Measurements from ENCODE around the gene MSMP. TPM values are rescaled to one million over a fixed set of nuclear protein-coding genes. Genes with fewer than 3 reads are reported as not detected.

The MSMP gene
- total RNA-seq: 8.5 and 23.2 TPM in 2 replicates

GRCh38 chr9:35754264-35754663, at the start of gene MSMP:
TSS of gene MSMP (minus strand) at chr9:35754276. CDS start at chr9:35754129, 147 bp downstream.
- DNase-seq (ENCODE audit: low read depth, low spot score): no peak

GRCh38 chr9:35801328-35802128, 47.5 kb upstream of the MSMP start:
- no peak for DNase-seq (ENCODE audit: low read depth, low spot score)

- DNase-seq (ENCODE audit: low read depth, low spot score): no peak
These were observed 46.5 kb upstream of the MSMP start for GRCh38 chr9:35800530-35800929.

GRCh38 chr9:35798658-35799374, 44.7 kb upstream of the MSMP start:
- no peak for DNase-seq (ENCODE audit: low read depth, low spot score)

- DNase-seq (ENCODE audit: low read depth, low spot score): no peak
These were observed 43.4 kb upstream of the MSMP start for GRCh38 chr9:35797311-35798109.

DNA sequence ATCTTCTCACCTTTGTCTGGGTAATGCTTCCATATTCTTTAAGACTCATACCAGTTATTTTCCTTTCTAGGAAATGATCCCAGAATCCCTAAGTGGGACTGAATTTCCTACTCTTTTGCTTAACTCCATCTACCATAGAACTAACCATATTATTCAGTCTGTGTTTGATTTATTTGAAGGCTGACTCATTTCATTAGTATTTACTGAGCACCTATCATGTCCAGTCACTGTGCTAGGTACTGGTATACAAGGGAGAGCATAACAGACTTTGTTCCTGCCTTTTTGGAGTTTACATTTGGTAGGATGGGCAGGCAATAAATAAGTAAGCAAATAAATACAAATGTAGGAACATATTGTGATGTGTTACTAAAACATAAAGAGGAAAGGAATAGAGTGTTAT, 41.6 kb upstream of the MSMP start:
- no peak for DNase-seq (ENCODE audit: low read depth, low spot score)

DNA sequence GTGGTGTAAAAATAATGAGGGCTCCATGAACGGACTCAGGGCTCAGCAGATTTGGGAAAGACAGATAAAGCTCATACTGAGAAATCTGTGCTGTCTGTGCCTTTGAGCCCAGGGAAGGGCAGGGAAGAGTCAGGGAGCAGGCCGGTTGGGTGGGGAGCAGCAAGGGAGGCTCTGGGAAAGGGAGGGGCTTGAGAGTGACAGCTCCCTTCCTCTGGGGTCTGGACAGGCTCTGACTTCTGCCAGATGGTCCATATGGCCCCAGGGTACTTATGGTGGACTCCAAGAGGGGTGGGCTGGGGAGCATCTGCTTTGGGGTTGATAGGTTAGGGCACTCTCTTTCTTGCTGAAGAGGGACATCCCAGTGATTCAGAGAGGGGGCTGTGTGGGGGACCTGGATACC, 39.4 kb upstream of the MSMP start:
- DNase-seq (ENCODE audit: low read depth, low spot score): no peak

- DNase-seq (ENCODE audit: low read depth, low spot score): no peak
These were observed 38.8 kb upstream of the MSMP start for GRCh38 chr9:35792826-35793225.

DNA sequence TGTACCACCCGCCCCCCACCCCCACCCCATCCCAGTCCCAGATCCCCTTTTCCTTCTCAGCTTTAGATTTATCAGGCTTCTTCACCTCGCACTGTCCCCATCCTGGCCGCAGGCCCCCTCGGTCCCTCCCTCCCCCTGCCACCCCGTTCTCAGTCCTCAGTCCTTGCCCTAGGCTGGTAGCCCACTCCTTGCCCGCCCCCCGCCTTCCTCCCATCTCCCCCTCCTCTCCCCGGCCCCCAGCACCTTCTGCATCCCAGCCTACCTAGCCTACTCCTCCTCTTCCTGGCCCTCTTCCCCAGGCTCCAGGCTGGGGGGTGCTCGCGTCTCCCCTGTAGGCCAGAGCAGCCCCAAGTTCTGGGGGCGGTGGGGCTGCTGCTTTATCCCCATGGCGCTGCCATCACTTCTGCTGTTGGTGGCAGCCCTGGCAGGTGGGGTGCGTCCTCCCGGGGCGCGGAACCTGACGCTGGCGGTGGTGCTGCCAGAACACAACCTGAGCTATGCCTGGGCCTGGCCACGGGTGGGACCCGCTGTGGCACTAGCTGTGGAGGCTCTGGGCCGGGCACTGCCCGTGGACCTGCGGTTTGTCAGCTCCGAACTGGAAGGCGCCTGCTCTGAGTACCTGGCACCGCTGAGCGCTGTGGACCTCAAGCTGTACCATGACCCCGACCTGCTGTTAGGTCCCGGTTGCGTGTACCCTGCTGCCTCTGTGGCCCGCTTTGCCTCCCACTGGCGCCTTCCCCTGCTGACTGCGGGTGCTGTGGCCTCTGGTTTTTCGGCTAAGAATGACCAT, 38.1 kb upstream of the MSMP start:
- DNase-seq (ENCODE audit: low read depth, low spot score): no peak

- DNase-seq (ENCODE audit: low read depth, low spot score): no peak
These were observed 37.3 kb upstream of the MSMP start, which contains the start of gene NPR2 for GRCh38 chr9:35791297-35791921. TSS of gene NPR2 (plus strand) at chr9:35791591. CDS start at chr9:35792409, 818 bp downstream.

GRCh38 chr9:35790385-35791296, 36.6 kb upstream of the MSMP start:
- DNase-seq (ENCODE audit: low read depth, low spot score): peak; percentile 61

GRCh38 chr9:35790025-35790384, 35.9 kb upstream of the MSMP start:
- no peak for DNase-seq (ENCODE audit: low read depth, low spot score)

DNA sequence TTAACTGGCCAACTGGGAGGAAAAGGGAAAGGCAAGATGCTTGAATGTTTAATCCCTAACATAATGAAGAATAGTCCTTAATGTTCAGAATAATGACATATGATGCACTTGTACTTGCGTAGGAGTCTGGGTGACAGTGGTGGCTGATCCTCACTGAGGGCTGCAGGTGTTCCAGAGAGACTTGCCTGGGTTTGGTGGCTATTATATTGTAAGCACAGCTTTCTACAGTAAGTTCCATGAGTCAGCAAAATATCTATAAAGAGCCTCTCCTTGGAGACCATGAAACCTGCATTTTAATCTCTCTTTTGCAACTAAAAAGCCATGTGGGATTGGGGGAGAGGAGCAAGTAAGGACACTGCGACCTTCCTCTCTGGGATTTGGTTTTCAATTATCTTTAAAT, 35.5 kb upstream of the MSMP start:
- DNase-seq (ENCODE audit: low read depth, low spot score): no peak

GRCh38 chr9:35783418-35783817, 29.3 kb upstream of the MSMP start:
- no peak for DNase-seq (ENCODE audit: low read depth, low spot score)

GRCh38 chr9:35781066-35781465, 27.0 kb upstream of the MSMP start:
- DNase-seq (ENCODE audit: low read depth, low spot score): no peak

GRCh38 chr9:35778496-35778895, 24.4 kb upstream of the MSMP start:
- DNase-seq (ENCODE audit: low read depth, low spot score): no peak

DNA sequence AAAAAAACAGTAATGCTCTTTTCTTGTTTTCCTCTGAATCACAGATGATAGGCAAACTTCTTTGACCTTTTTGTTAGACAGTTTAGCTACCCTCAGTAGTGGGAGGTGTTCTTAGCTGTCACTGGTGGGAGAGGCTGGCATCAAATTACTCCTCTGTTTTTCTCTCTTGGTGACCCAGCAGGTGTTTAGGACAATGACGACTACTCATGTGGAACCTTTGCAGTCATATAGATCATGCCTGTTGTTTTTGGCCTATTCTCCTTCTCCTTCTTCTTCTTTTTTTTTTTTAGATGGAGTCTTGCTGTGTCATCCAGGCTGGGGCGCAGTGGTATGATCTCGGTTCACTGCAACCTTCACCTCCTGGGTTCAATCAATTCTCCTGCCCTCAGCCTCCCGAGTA, 21.9 kb upstream of the MSMP start:
- no peak for DNase-seq (ENCODE audit: low read depth, low spot score)

DNA sequence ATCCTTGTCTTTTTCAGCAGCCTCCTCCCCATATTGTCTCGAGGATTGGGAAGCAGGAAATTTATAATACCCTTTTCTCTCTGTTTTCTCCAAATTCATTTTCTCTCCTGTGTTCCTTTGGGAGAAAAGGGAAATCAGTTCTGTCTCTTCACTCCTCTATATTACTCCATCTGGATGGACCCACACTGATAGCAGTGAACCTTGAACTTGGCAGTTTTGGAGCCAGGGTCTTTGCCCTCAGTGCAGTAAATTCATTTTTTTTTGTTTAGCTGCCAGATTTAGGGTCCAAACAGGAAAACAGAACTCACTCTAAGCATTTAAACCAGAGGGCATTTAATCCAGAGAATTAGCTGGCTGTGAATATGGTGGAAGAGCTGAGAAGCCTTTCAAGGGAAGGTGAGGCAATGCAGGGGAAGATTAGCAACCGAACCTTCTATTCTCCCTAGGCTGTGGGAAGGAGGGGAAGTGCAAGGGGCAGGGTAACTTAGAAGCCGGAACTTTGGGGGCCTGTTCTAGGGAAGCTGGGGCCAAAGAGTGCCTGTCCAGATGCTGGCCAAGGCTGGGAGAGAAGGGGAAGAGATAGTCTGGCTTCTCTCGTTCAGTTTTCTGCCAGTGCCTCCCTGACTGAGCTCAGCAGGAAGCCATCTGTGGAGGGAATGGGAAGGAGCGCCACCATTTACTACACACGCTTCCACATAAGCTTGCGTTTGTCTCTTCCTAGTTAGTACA, 21.0 kb upstream of the MSMP start:
- no peak for DNase-seq (ENCODE audit: low read depth, low spot score)

DNA sequence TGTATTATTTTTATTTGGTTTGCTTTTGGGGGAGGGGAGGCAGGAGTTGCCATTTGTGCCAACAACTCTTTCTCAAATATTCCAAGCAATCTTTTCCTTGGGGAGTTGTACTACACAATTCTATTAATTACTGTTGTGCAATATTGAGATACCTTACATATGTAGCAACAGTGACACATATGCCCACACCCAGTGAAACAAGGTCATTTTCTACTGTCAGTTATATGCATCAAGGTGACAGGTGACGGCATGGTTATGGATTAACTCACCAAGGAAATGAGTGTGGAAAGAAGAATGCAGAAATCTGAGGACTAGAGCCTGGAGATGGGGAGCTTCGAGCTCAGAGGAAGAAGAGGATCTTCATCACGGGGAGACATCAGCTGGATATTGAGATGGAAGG, 17.9 kb upstream of the MSMP start:
- DNase-seq (ENCODE audit: low read depth, low spot score): no peak
